Measurements from ENCODE around the gene PI4KA. TPM values are rescaled to one million over a fixed set of nuclear protein-coding genes. Genes with fewer than 3 reads are reported as not detected.

PI4KA gene
- total and polyA plus RNA-seq, 5 donors from 2014 or later: 38.9 to 182 (median 44.5) TPM

- Mint-ChIP-seq H3K27ac (no peak overlapping the region), H3K27me3 (no peaks in the 10 kb centered on the region), H3K36me3 (peaks cover 55% of the 10 kb centered on the region), H3K4me1 (peaks cover 0 to 4% (median 0%) of the 10 kb centered on the region in 4 donors), H3K9me3 (no peaks in the 10 kb centered on the region), H3K4me3 (no peak overlapping the region)
- H3K27me3 ChIP-seq (ENCODE audit: control insufficient read depth, insufficient read depth, low read length): no peaks in the 10 kb centered on the region
- H3K4me3 ChIP-seq (ENCODE audit: low read depth, low read length): no peak overlapping the region
- no peaks in the 10 kb centered on the region for H3K4me1 ChIP-seq (ENCODE audit: control insufficient read depth, insufficient read depth, low read length, poor library complexity, severe bottlenecking)
- no peak overlapping the region for H3K27ac ChIP-seq (ENCODE audit: insufficient read depth, low read length, poor library complexity, severe bottlenecking)
- DNase-seq (no peak), ATAC-seq (ENCODE audit: low read depth in 2 of 2) (no peak)
- no peaks in the 10 kb centered on the region for H3K9me3 ChIP-seq (ENCODE audit: control insufficient read depth in 2 of 2, low read length in 2 of 2)
- H3K36me3 ChIP-seq (ENCODE audit: control insufficient read depth, insufficient read depth, low read length): peaks cover 76% of the 10 kb centered on the region
Observed at GRCh38 chr22:20792966-20793728, 65.5 kb downstream of the PI4KA start.

DNA sequence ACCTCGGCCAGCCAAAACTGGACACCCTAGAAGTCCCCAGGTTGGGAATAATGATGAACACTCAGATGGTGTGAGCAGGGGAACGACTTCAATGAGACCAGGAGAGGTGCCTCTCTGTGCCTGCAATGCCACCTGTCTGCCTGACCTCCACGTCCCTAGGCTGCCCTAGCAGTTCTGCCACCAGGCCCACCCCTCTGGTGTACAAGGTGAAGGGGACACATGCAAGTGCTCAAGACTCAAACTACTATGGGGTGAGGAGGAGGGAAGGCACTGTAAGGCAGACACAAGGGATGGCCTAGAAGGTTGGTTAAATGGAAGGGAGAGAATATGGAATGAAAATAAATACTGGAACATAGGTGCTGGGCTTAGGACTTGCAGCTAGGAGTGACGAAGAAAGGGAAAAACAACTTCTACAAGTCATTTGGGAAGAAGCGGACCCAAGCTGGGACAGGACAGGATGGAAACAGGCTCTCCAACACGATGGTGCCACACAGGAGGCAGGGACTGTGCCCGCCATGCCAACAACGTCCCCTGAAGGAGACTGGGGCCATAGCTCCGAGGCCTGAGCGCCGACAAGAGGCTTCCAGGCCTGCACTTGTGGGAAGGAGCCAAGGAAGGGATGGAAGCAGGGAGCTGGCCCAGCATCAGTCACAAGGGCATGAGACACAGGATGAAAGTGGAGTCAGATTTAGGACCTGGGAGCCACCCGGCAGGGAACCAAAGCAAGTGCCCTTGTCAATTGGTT is 66.2 kb downstream of the PI4KA start:
- Mint-ChIP-seq H3K36me3 (peaks cover 57% of the 10 kb centered on the region), H3K27me3 (no peaks in the 10 kb centered on the region), H3K9me3 (no peaks in the 10 kb centered on the region), H3K4me1 (peaks cover 0 to 4% (median 0%) of the 10 kb centered on the region in 4 donors), H3K27ac (peak overlapping the region in 1 of 3 donors; percentile 67), H3K4me3 (no peak overlapping the region)
- H3K27ac ChIP-seq (ENCODE audit: insufficient read depth, low read length, poor library complexity, severe bottlenecking): no peak overlapping the region
- DNase-seq (no peak), ATAC-seq (ENCODE audit: low read depth in 2 of 2) (no peak)
- no peaks in the 10 kb centered on the region for H3K9me3 ChIP-seq (ENCODE audit: control insufficient read depth in 2 of 2, low read length in 2 of 2)
- peaks cover 76% of the 10 kb centered on the region for H3K36me3 ChIP-seq (ENCODE audit: control insufficient read depth, insufficient read depth, low read length)
- no peaks in the 10 kb centered on the region for H3K27me3 ChIP-seq (ENCODE audit: control insufficient read depth, insufficient read depth, low read length)
- H3K4me1 ChIP-seq (ENCODE audit: control insufficient read depth, insufficient read depth, low read length, poor library complexity, severe bottlenecking): no peaks in the 10 kb centered on the region
- no peak overlapping the region for H3K4me3 ChIP-seq (ENCODE audit: low read depth, low read length)

DNA sequence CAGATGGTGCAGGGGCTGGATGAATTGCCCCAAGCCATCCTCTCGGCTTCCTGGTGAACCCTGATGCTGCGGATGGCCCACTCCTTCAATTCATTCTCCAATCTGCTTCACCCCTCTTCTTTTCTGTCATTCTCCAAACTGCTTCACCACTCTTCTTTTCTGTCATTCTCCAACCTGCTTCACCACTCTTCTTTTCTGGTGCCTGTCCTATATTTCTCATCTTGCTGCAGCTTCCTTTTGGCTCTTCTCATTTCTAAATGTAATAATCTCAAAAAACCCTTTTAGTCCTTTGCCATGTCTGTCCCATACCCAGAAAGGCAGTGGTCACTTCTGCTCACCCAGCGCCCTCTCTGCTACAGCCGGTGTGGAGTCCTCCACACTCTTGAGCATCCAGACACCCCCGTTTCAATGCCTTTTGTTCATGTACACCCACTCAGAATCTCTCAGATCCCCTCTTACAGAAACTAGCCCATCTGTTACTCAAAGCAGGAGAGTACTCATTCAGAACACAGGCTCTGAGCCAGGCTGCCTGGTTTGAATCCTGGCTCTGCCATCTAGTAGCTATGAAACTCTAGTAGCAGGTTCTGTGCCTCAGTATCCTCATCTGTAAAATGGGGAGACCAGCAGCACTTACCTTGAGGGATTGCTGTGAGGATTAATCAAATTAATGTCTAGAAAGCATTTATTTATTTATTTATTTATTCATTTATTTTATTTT is 69.8 kb downstream of the PI4KA start:
- no peak for DNase-seq
- Mint-ChIP-seq H3K9me3 (no peaks in the 10 kb centered on the region), H3K4me1 (peaks cover 0 to 8% (median 6%) of the 10 kb centered on the region in 4 donors), H3K27me3 (no peaks in the 10 kb centered on the region), H3K27ac (peak overlapping the region in 2 of 3 donors; percentile 20 to 27), H3K4me3 (no peak overlapping the region), H3K36me3 (peaks cover 37% of the 10 kb centered on the region)
- no peak for ATAC-seq (ENCODE audit: low read depth in 2 of 2)
- H3K36me3 ChIP-seq (ENCODE audit: control insufficient read depth, insufficient read depth, low read length): peaks cover 52% of the 10 kb centered on the region
- H3K9me3 ChIP-seq (ENCODE audit: control insufficient read depth in 2 of 2, low read length in 2 of 2): no peaks in the 10 kb centered on the region
- H3K4me1 ChIP-seq (ENCODE audit: control insufficient read depth, insufficient read depth, low read length, poor library complexity, severe bottlenecking): no peaks in the 10 kb centered on the region
- no peak overlapping the region for H3K27ac ChIP-seq (ENCODE audit: insufficient read depth, low read length, poor library complexity, severe bottlenecking)
- H3K27me3 ChIP-seq (ENCODE audit: control insufficient read depth, insufficient read depth, low read length): no peaks in the 10 kb centered on the region
- no peak overlapping the region for H3K4me3 ChIP-seq (ENCODE audit: low read depth, low read length)

GRCh38 chr22:20787746-20788626 is 70.6 kb downstream of the PI4KA start:
- Mint-ChIP-seq H3K9me3 (no peaks in the 10 kb centered on the region), H3K27ac (peak overlapping the region in 2 of 3 donors; percentile 56 to 72)

GRCh38 chr22:20787223-20787622 is 71.4 kb downstream of the PI4KA start:
- Mint-ChIP-seq H3K27ac (peak overlapping the region in 2 of 3 donors; percentile 56 to 72), H3K9me3 (no peaks in the 10 kb centered on the region), H3K4me3 (no peak overlapping the region), H3K4me1 (peaks cover 0 to 8% (median 6%) of the 10 kb centered on the region in 4 donors), H3K36me3 (peaks cover 29% of the 10 kb centered on the region), H3K27me3 (no peaks in the 10 kb centered on the region)
- H3K4me1 ChIP-seq (ENCODE audit: control insufficient read depth, insufficient read depth, low read length, poor library complexity, severe bottlenecking): no peaks in the 10 kb centered on the region
- ATAC-seq (ENCODE audit: low read depth in 2 of 2): no peak
- no peak for DNase-seq
- H3K27ac ChIP-seq (ENCODE audit: insufficient read depth, low read length, poor library complexity, severe bottlenecking): no peak overlapping the region
- H3K4me3 ChIP-seq (ENCODE audit: low read depth, low read length): no peak overlapping the region
- H3K36me3 ChIP-seq (ENCODE audit: control insufficient read depth, insufficient read depth, low read length): peaks cover 45% of the 10 kb centered on the region
- H3K27me3 ChIP-seq (ENCODE audit: control insufficient read depth, insufficient read depth, low read length): no peaks in the 10 kb centered on the region
- no peaks in the 10 kb centered on the region for H3K9me3 ChIP-seq (ENCODE audit: control insufficient read depth in 2 of 2, low read length in 2 of 2)

More at GRCh38 chr22:20787746-20788626, 70.6 kb downstream of the PI4KA start:
- Histone ChIP-seq H3K27ac (ENCODE audit: insufficient read depth, low read length, poor library complexity, severe bottlenecking) (no peak overlapping the region), H3K9me3 (ENCODE audit: control insufficient read depth in 2 of 2, low read length in 2 of 2) (no peaks in the 10 kb centered on the region), H3K36me3 (ENCODE audit: control insufficient read depth, insufficient read depth, low read length) (peaks cover 50% of the 10 kb centered on the region), H3K4me1 (ENCODE audit: control insufficient read depth, insufficient read depth, low read length, poor library complexity, severe bottlenecking) (no peaks in the 10 kb centered on the region), H3K27me3 (ENCODE audit: control insufficient read depth, insufficient read depth, low read length) (no peaks in the 10 kb centered on the region), H3K4me3 (ENCODE audit: low read depth, low read length) (no peak overlapping the region)
- no peak for ATAC-seq (ENCODE audit: low read depth in 2 of 2)
- H3K4me3 Mint-ChIP-seq: no peak overlapping the region
- no peaks in the 10 kb centered on the region for H3K27me3 Mint-ChIP-seq
- peaks cover 0 to 8% (median 6%) of the 10 kb centered on the region in 4 donors for H3K4me1 Mint-ChIP-seq
- no peak for DNase-seq
- peaks cover 36% of the 10 kb centered on the region for H3K36me3 Mint-ChIP-seq

DNA sequence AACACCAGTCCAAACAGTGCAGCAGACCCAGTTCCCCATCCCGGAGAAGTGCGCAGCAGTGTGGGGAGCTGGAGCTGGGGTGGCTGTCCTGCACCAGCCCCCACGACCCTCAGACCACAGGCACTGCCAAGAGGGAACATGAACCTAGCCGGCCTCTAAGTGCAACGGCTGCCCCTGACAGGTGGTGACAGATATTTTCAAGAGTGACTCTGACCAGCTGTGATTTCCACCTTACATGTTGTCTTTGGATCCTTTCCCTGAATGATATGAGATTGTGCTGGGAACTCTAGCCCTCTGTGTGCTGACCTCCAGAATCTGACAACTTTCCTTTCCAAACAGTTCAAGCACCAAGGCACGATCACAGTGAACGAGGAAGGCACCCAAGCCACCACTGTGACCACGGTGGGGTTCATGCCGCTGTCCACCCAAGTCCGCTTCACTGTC is 72.1 kb downstream of the PI4KA start:
- no peak overlapping the region for H3K4me3 ChIP-seq (ENCODE audit: low read depth, low read length)
- H3K36me3 Mint-ChIP-seq: peaks cover 27% of the 10 kb centered on the region

DNA sequence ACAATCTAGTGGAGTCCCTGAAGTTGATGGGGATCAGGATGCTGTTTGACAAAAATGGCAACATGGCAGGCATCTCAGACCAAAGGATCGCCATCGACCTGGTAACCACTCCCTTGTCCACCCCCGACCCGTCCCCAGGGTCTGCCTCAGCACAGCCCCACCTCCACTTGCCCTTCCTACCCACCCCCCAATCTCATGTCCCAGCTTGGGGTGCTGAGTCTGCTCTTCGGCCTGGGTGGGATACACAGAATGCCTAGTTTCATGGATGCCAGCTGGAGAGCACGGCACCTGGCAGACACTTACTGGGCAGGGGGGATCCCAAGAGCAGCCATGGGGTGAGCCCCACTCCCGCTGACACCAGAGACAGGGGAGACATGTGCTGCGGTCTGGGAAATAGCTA is 72.6 kb downstream of the PI4KA start:
- Mint-ChIP-seq H3K36me3 (peaks cover 24% of the 10 kb centered on the region), H3K4me1 (peaks cover 0 to 8% (median 5%) of the 10 kb centered on the region in 4 donors), H3K27ac (no peak overlapping the region), H3K4me3 (no peak overlapping the region), H3K27me3 (no peaks in the 10 kb centered on the region), H3K9me3 (no peaks in the 10 kb centered on the region)
- no peaks in the 10 kb centered on the region for H3K4me1 ChIP-seq (ENCODE audit: control insufficient read depth, insufficient read depth, low read length, poor library complexity, severe bottlenecking)
- no peak overlapping the region for H3K4me3 ChIP-seq (ENCODE audit: low read depth, low read length)
- ATAC-seq (ENCODE audit: low read depth in 2 of 2) (no peak), DNase-seq (no peak)
- no peaks in the 10 kb centered on the region for H3K9me3 ChIP-seq (ENCODE audit: control insufficient read depth in 2 of 2, low read length in 2 of 2)
- no peaks in the 10 kb centered on the region for H3K27me3 ChIP-seq (ENCODE audit: control insufficient read depth, insufficient read depth, low read length)
- peaks cover 40% of the 10 kb centered on the region for H3K36me3 ChIP-seq (ENCODE audit: control insufficient read depth, insufficient read depth, low read length)
- no peak overlapping the region for H3K27ac ChIP-seq (ENCODE audit: insufficient read depth, low read length, poor library complexity, severe bottlenecking)

More for the DNA sequence above, 72.1 kb downstream of the PI4KA start:
- no peaks in the 10 kb centered on the region for H3K4me1 ChIP-seq (ENCODE audit: control insufficient read depth, insufficient read depth, low read length, poor library complexity, severe bottlenecking)
- no peak overlapping the region for H3K27ac ChIP-seq (ENCODE audit: insufficient read depth, low read length, poor library complexity, severe bottlenecking)
- peaks cover 42% of the 10 kb centered on the region for H3K36me3 ChIP-seq (ENCODE audit: control insufficient read depth, insufficient read depth, low read length)
- DNase-seq (no peak), ATAC-seq (ENCODE audit: low read depth in 2 of 2) (no peak)
- Mint-ChIP-seq H3K9me3 (no peaks in the 10 kb centered on the region), H3K27me3 (no peaks in the 10 kb centered on the region), H3K27ac (peak overlapping the region in 1 of 3 donors; percentile 71), H3K4me1 (peaks cover 0 to 8% (median 6%) of the 10 kb centered on the region in 4 donors), H3K4me3 (peak overlapping the region in 1 of 4 donors; percentile 15)
- H3K9me3 ChIP-seq (ENCODE audit: control insufficient read depth in 2 of 2, low read length in 2 of 2): no peaks in the 10 kb centered on the region
- no peaks in the 10 kb centered on the region for H3K27me3 ChIP-seq (ENCODE audit: control insufficient read depth, insufficient read depth, low read length)
